GM12875 (cell line): ENCODE data around the gene CHCT1.
A peak's percentile ranks its signal among the peaks of the same experiment; 100 is the strongest.

ENCODE experiments used
- H3K4me3 ChIP-seq: one replicate; pipeline ENCODE4 v1.5.1; 2011; ENCODE audit warnings: low read depth, low read length, control low read depth
- CTCF ChIP-seq: IDR thresholded peaks from 2 replicates; pipeline ENCODE4 v1.5.1; 2011; ENCODE audit warnings: low read depth, mild to moderate bottlenecking, control low read depth, inconsistent platforms, low read length, moderate library complexity, borderline replicate concordance; ENCODE audit not compliant: insufficient read depth

Gene CHCT1

GRCh38 chr17:60392845-60393702, 29.2 kb upstream of the CHCT1 start:
- H3K4me3 ChIP-seq: peak overlapping the region; percentile 69
- no peak for TF ChIP-seq CTCF

GRCh38 chr17:60393840-60394723, 28.2 kb upstream of the CHCT1 start:
- no peak for TF ChIP-seq CTCF

GRCh38 chr17:60395508-60396065, 26.7 kb upstream of the CHCT1 start:
- no peak for TF ChIP-seq CTCF
- H3K4me3 ChIP-seq: no peak overlapping the region

More at GRCh38 chr17:60393840-60394723, 28.2 kb upstream of the CHCT1 start:
- H3K4me3 ChIP-seq: no peak overlapping the region

DNA sequence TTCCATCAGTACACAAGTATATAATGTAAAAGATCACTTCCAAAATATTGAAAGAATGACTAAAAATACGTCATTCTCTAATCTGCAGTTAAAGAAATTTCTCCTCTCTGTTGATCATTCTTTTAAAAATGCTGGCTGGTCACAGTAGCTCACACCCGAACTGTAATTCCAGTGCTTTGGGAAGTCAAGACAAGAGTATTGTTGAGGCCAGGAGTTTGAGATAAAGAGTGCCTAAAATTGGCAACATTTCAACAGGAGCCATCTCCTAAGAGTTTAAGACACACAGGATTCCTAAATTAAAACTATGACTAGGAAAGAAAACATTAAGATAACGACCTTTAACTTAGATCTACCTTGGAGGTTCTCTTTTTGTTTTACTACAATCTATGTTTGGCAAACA, 25.9 kb upstream of the CHCT1 start:
- TF ChIP-seq CTCF: no peak
- H3K4me3 ChIP-seq: no peak overlapping the region

DNA sequence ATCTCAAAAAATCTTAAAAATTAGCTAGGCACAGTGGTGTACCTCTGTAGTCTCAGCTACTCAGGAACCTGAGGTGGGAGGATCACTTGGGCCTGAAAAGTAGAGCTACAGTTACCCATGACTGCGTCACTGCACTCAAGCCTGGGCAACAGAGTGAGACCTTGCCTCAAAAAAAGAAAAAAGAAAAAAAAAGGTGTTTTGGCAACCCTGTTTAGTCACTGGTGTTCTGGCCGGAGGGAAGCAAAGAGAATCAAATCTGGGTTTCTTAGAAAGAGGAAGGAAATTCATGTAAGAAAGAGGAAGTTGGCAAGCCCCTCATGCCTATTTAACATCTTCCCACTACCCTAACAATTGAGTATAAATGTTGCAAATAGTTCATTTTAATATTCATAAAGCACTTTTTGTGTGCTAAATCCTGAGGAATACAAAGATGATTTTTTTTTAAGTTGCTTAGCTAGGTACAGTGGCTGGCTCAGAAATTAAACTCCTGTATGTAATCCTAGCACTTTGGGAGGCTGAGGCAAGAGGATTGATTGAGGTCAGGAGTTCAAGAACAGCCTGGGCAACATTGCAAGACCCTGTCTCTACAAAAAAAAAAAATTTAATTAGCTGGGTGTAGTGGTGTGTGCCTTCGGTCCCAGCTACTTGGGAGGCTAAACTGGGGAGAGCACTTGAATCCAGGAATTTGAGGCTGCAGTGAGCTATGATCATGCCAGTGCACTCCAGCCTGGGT, 23.9 kb upstream of the CHCT1 start:
- H3K4me3 ChIP-seq: no peak overlapping the region
- no peak for TF ChIP-seq CTCF

GRCh38 chr17:60401819-60402218, 20.5 kb upstream of the CHCT1 start:
- H3K4me3 ChIP-seq: no peak overlapping the region

More at GRCh38 chr17:60401819-60402218, 20.5 kb upstream of the CHCT1 start:
- no peak for TF ChIP-seq CTCF
